ENCODE measurements around the gene SLC1A4.

- no peak for TF ChIP-seq CTCF (IDR thresholded peaks at IDR 0.05)
- no peak for TF ChIP-seq POLR2A (IDR thresholded peaks at IDR 0.05)
These were observed 72.7 kb downstream of the SLC1A4 start for GRCh38 chr2:65061910-65062339.
